Kidney epithelial cell (primary cell): ENCODE measurements around the gene SLC39A11. TPM values are rescaled to one million over a fixed set of nuclear protein-coding genes. Genes with fewer than 3 reads are reported as not detected.

Source experiments
- DNase-seq: peaks from one replicate; pipeline ENCODE4 v3.0.0-alpha.2; 2010; ENCODE audit warnings: low read depth
- H3K27me3 ChIP-seq: 2 replicates; pipeline ENCODE4 v1.6.0; 2011; ENCODE audit warnings: low read length; ENCODE audit not compliant: control insufficient read depth, insufficient read depth
- H3K36me3 ChIP-seq: 2 replicates; pipeline ENCODE4 v1.5.1; 2011; ENCODE audit warnings: low read length; ENCODE audit not compliant: control insufficient read depth, insufficient read depth
- H3K4me3 ChIP-seq: 2 replicates; pipeline ENCODE4 v1.5.1; 2011; ENCODE audit warnings: low read depth, mild to moderate bottlenecking, control low read depth, low read length
- CTCF ChIP-seq: IDR thresholded peaks from 2 replicates; pipeline ENCODE4 v1.5.1; 2011; ENCODE audit warnings: mild to moderate bottlenecking, moderate library complexity, low read length, control low read depth, inconsistent platforms; ENCODE audit not compliant: insufficient read depth, poor library complexity, severe bottlenecking
- total RNA-seq: library from RNA; depleted of rRNA; stranded (reverse); fragments of >200 nt; gene quantifications from 2 replicates; pipeline ENCODE4 v1.2.3, GENCODE V29; 2015

Gene SLC39A11
- total RNA-seq, 1 donor from 2014 or later = 13.0 TPM

GRCh38 chr17:72935984-72936383, 156.5 kb downstream of the SLC39A11 start:
- no peak overlapping the region for H3K4me3 ChIP-seq

GRCh38 chr17:72934927-72935326, 157.6 kb downstream of the SLC39A11 start:
- H3K36me3 ChIP-seq = no peaks in the 10 kb centered on the region
- no peak overlapping the region for H3K4me3 ChIP-seq
- DNase-seq = no peak
- TF ChIP-seq CTCF = no peak
- no peaks in the 10 kb centered on the region for H3K27me3 ChIP-seq

More at GRCh38 chr17:72935984-72936383, 156.5 kb downstream of the SLC39A11 start:
- TF ChIP-seq CTCF = no peak
- no peak for DNase-seq
- no peaks in the 10 kb centered on the region for H3K36me3 ChIP-seq
- H3K27me3 ChIP-seq = no peaks in the 10 kb centered on the region

GRCh38 chr17:72931635-72932034, 160.9 kb downstream of the SLC39A11 start:
- Histone ChIP-seq H3K4me3 (no peak overlapping the region), H3K27me3 (no peaks in the 10 kb centered on the region), H3K36me3 (no peaks in the 10 kb centered on the region)
- TF ChIP-seq CTCF = no peak
- DNase-seq = peak; percentile 16

GRCh38 chr17:72931163-72931562, 161.3 kb downstream of the SLC39A11 start:
- no peak for TF ChIP-seq CTCF
- no peak for DNase-seq
- Histone ChIP-seq H3K27me3 (no peaks in the 10 kb centered on the region), H3K36me3 (no peaks in the 10 kb centered on the region), H3K4me3 (no peak overlapping the region)

GRCh38 chr17:72930031-72930430, 162.5 kb downstream of the SLC39A11 start:
- Histone ChIP-seq H3K36me3 (no peaks in the 10 kb centered on the region), H3K27me3 (no peaks in the 10 kb centered on the region), H3K4me3 (no peak overlapping the region)
- TF ChIP-seq CTCF = no peak
- DNase-seq = no peak

- no peak overlapping the region for H3K4me3 ChIP-seq
- H3K27me3 ChIP-seq = no peaks in the 10 kb centered on the region
- no peaks in the 10 kb centered on the region for H3K36me3 ChIP-seq
- no peak for TF ChIP-seq CTCF
- no peak for DNase-seq
Observed at GRCh38 chr17:72928454-72929136, 163.9 kb downstream of the SLC39A11 start.
